Measurements from ENCODE around the gene TULP3.

Gene TULP3

DNA sequence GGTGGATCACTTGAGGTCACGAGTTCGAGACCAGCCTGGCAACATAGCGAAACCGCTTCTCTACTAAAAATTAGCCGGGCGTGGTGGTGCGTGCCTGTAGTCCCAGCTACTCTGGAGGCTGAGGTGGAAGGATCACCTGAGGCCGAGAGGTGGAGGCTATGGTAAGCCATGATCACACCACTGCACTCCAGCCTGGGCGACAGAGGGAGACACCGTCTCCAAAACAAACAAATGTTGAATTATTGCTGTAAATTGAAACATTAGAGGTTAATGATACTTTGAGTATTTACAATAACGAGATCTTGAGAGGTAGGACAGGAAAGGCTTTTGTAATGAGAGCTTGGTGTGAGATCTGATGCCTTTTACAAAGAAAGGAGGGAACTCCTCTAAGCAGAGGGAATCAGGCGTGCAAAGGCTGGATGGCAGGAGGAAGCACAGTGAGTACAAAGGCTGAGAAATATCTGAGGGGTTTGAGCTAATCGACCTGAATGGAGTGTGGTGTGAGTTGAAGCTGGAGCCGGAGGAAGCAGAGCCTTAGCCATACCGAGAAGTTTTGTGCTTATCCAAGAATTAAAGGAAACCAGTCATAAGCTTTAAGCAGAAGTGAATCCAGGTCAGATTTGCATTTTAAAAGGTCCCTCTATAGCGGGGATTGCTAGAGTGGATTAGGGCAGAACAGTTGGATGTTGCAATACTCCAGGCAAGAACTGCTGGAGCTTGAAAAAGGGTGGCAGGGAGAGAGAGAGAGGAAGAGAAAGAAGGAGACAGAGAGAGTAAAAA, 12.5 kb upstream of the TULP3 start:
- peak; percentile 89 for DNase-seq

DNA sequence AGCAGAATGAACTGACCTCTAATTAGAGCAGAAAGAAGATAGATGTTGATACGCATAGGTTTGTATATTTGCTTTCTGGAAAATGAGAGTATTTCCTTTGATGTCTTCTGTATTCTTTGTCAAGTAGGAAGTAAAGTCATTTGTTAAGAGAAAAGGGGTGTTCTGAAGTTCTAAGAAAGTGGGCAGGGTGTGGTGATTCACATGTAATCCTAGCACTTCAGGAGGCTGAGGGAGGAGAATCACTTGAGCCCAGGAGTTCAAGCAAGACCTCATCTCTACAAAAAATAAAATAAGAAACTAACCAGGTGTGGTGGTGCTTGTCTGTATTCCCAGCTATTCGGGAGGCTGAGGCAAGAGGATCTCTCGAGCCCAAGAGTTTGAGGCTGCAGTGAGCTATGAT, 10.8 kb upstream of the TULP3 start:
- no peak for DNase-seq

DNA sequence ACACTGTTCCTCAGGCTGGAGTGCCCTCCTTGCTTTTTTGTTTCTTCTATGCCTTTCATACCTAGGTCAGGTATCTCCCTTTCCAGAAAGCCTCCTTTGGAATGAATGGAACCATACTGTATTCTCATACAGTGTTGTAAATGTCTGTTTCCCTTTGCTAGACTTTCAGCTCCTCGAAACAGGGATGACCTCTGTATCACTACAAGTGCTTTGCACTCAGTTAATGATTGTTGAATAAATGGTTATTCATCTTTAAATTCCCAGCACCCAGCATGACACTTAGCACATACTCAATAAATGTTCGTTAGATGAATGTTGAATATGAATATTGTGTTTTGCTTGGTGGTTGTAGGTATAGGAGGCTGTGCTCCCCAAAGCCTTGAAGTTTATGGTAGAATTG, 5.9 kb upstream of the TULP3 start:
- no peak for DNase-seq

DNA sequence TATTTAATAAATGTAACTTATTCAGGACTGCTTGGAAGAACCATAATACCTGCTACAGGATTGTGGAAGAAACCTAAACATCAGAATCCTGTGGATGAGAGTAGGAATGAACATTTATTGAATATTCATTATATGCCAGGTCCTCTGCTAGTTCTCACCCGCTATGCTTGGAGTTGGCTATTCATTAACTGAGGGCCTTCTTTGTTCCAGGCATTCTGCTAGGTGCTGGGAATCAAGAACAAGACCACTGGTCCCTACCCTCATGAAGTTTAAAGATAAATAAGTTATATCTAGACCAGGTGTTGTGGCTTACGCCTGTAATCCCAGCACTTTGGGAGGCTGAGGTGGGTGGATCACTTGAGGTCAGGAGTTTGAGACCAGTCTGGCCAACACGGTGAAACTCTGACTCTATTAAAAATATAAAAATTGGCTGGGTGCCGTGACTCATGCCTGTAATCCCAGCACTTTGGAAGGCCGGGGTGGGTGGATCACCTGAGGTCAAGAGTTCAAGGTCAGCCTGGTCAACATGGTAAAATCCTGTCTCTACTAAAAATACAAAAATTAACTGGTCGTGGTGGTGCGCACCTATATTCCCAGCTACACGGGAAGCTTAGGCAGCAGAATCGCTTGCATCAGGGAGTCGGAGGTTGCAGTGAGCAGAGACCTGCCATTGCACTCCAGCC, 3.8 kb upstream of the TULP3 start:
- no peak for DNase-seq

DNA sequence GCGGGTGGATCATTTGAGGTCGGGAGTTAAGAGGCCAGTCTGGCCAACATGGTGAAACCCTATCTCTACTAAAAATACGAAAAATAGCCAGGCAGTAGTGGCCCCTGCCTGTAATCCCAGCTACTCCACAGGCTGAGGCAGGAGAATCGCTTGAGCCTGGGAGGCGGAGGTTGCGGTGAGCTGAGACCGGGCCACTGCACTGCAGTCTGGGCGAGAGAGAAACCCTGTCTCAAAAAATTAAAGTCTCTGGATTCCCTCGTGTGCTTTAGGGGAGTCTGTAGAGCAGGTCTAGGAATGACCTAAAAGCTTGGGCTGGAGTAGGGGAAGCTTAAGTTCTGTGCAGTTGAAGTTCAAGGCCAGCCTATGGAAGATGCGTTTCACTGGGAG, 697 bp upstream of the TULP3 start:
- DNase-seq = no peak

DNA sequence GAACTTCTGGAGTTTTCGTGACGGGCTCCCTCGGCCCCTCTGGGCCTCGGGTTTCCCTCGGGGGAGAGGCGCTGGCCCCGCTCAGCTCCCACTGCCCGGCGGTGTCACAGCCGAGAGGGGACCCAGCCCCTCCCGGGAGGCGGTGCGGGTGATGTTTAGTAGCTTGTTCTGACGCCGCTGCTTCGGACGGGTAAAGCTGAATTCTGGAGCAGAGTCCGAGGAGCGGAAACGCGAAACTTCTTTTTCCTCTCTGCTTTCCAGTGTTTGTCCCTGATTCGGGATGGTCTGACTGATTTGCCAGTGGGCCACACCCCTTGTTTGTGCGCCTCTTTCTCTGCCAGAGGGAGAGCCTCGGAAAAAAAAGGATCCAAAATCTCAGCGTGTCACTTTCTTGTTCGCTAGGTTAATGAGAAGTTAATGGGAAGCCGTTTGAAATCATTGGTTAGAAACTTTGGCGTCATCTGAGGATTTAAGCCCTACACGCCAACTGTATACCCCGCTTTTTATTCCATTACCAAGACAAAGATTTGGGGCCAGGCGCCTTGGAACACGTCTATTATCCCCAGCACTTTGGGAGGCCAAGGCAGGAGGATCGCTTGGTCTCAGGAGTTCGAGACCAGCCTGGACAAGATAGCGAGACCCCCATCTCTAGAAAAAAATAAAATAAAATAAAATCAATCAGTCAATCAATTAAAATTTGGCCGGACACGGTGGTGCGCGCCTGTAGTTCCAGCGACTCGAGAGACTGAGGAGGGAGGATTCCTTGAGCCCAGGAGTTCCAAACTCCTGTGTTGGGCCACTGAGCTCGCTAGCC, 756 bp downstream of the TULP3 start:
- peak; percentile 71 for DNase-seq

DNA sequence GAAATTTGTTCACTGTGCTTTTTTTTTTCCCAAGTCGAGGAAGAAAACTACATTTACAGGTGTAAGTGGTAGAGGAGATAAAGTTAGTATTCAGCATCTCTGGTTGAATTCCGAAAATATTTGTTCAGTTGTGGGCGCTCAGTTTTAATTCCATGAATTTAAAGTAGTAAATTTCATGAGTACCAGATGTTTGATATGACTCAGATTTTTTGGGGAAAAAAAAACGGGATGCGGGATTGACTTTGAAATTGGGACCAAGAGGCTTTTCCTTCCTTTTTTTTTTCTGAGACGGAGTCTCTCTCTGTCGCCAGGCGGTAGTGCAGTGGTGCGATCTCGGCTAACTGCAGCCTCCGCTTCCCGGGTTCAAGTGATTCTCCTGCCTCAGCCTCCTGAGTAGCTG, 1.6 kb downstream of the TULP3 start:
- DNase-seq = no peak

DNA sequence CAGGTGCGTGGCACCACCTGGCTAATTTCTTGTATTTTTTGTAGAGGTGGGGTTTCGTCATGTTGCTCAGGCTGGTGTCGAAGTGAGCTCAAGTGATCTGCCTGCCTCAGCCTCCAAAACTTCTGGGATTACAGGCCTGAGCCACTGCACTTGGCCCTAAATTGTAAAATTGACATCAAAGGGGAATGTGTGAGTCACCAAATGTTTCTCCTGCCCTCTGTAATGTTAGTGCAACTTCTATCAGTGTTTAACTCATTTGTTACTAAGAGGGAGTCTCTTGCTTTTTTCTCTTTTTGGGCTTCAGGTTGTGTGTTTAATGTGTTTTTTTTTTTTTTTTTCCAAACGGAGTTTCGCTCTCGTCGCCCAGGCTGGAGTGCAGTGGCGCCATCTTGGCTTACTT, 2.3 kb downstream of the TULP3 start:
- no peak for DNase-seq

DNA sequence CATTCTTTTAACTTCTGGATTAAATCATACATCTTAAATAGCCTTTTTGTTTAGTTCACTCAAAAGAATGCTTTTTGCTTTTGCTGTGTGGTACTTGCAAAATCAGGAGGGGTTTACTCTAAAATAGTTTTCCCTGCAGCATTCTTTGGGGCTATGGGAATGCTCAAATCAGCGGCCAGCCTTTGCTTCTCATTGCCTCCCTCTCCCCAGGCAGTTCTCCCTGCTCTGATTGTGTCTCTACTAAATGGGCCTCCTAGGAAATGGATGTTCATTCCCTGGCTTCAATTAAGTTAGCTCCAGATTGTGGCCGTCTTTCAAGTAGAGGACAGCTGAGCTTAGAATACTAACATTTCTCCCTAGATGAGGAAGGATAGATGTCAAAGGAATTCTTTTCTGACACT, 4.4 kb downstream of the TULP3 start:
- DNase-seq = no peak

DNA sequence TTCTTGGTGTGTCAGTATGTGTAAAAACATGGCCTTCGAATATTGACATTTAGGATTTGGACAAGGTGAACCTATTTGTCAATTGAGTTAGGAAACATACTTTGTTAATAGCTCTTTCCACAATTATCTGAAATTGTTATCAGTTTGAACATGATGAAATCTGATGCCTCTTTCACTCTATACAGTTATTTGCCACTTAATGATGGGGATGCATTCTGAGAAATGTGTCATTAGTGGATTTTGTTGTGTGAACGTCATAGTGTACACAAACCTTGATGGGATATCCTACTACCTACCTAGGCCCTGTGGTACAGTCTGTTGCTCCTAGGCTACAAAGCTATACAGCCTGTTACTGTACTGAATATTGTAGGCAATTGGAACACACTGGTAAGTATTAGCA, 4.8 kb downstream of the TULP3 start:
- no peak for DNase-seq

DNA sequence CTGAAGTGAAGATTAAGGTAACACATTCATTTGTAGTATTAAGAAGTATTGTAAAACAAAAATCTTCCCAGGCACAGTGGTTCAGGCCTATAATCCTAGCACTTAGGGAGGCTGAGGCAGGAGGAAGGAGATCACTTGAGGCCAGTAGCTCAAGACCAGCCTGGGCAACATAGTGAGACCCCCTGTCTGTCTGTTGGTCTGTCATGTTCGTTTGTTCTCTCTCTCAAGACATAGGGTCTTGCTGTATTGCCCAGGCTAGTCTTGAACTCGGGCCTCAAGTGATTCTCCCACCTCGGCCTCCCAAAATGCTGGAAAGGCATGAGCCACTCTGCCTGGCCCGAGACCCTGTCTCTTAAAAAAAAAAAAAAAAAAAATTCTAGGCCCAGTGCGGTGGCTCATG, 6.7 kb downstream of the TULP3 start:
- no peak for DNase-seq

DNA sequence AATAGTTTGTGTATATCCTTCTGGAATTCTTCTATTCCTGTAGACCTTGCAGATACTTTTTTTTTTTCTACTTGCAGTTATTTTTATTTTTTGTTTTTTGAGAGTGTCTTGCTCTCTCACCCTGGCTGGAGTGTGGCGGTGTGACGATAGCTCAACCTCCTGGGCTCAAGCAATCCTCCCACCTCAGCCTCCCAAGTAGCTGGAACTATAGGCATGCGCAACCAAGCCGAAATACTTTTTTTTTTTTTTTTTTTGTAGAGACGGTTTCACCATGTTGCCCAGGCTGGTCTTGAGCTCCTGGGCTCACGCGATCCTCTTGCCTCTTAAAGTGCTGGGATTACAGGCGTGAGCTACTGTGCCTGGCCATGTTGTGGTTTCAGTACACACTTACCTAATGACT, 10.0 kb downstream of the TULP3 start:
- no peak for DNase-seq

DNA sequence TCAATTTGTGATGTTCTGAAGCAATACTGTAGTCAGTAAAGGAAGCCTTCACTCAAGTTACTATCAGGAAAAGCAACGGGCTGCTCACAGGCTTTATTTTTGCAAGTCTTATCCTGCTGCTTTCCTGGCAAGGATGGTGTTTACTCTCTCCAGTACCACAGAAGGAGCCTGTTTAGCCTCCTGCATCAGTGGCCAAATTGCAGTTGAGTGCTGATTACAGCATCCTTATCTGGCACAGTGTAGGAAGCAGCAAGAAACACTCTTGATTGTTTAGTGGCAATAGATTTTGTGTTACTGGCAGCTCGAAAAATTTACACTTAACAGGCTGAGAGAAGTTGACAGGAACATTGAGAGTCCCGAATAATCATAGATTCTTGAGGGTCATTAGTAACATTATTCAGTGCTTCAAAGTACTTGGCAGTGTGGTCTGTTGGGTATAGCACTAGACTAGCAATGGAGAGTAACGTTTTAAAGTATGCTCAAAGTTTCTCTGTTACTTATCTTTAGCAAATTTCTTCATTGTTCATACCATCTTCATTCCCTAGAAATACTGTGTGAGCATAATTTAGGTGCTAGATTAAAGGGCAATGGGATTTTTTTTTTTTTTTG, 11.7 kb downstream of the TULP3 start:
- peak; percentile 86 for DNase-seq

DNA sequence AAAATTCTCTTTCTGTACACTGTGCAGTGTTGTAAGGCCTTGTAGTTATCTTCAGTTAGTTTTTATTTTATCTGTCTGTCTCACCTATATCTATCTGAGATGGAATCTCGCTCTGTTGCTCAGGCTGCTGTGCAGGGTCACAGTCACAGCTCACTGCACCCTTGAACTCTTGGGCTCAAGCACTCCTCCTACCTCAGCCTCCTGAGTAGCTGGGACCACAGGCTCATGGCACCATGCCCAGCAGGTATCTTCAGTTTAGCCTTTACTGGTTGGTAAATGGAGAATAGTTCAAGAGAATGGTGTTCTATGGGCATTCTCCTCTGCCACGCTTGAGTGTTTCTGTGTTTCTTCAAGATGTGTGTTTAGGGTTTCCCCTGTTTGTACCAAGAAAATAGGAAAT, 13.6 kb downstream of the TULP3 start:
- no peak for DNase-seq

DNA sequence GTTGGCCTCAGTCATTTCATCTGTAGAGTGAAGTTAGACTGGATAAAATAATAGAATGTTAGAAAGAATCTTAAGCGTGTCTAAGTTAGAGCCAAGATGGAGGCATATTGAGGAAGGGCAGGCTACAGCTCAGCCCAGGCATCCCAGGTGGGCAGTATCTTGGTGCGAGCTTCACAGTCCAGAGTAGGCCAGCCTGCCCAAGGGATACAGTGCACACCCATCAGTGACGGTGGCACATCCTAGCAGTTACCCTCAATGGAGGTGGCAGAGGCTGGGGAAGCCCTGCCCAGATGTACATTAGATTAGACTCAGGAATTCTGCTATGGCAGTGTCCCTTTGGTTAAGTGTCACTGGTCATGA, 21.5 kb downstream of the TULP3 start:
- DNase-seq = no peak

DNA sequence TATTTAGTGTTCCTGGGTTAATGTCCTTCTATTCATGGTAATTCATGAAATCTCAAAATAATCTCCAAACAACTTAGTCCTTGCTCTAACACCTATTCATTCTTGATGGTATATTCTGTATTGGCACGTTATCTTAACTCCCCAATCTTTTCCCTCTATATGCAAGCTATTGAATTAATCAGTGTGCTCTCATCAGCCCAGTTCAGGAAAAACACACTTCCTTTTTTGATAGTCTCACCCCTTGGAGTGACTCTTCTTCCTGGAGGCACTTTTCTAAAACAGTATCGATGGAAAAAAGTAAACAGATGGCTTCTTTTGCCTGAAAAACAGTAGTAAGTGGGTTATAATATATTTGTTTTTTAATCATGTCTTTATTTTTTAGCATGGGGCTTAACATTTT, 28.6 kb downstream of the TULP3 start:
- no peak for DNase-seq

DNA sequence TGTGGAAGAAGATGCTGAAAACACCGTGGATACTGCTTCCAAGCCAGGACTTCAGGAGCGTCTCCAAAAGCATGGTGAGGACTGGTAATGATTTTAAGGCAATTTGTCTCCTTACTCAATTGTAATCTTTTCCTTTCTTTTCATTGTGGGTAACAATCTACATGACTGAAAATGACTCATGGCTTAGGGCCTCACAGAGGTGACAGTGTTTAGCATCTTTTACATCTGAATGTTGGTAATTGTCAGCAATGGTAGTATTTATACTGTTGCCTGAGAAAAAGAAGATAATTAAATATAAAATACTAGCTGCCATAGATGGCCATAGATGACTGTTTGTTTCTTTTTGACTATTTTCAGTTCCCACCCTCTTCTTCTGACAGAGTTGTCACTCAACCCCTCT, 31.6 kb downstream of the TULP3 start:
- DNase-seq = no peak

DNA sequence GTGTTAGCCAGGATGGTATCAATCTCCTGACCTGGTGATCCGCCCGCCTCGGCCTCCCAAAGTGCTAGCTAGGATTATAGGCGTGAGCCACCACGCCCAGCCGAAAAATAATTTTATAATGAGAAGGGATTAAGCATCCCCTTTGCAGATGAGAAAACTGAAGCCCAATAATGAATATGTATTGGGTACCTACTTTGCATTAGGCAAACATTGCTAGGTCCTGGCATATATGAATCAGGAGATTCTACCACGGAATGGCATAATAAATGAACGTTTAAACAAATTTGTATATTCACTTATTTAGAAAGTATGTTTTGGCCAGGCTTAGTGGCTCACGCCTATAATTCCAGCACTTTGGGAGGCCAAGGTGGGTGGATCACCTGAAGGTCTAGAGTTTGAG, 32.4 kb downstream of the TULP3 start:
- no peak for DNase-seq

DNA sequence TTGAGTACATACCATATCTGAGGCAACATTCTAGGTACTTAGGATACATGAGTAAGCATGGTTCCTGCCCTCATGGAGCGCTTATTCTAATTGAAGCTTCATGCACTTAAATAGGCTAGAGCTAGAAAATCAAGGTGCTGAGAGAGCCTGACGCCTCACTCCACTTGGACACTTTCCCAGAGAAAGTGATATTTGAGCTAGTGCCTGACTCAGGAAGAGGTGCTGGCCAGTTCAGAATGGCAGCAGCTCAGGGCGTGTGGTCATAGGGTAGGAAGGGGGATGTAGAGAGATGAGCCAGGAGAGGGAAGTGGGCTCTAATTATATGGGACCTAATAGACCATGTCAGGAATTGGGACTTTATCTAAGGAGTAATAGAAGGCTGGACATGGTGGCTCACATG, 33.3 kb downstream of the TULP3 start:
- DNase-seq = no peak

DNA sequence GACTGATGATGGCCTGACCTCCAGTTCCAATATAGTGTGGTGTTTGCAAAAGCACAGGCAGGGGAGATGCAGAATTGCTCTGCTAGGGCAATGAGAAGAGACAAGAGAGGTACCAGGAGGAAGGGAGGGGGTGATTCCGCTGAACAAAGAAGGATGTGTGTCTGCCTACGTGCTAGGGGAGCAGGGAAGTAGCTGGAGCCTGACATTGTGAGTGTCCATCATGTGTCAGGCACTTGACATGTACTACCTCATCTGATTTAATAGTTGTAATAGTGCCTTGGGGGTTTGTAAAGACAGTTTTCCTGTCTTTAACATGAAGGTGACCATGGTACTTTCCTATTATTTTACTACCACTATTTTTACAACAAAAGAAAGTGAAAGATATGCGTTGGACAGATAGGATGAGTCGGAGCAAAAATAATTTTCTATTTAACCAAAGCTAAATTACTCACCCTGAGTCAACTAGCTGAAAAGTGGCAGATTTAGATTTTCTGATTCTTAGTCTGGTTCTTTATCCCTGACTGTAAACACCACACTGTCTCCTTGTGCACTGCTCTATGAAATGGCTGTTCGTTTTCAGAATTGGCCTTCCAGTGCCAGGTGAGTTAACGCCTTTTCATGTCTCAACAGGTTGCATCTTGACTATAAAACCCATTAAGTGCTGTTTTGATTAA, 34.8 kb downstream of the TULP3 start:
- no peak for DNase-seq

DNA sequence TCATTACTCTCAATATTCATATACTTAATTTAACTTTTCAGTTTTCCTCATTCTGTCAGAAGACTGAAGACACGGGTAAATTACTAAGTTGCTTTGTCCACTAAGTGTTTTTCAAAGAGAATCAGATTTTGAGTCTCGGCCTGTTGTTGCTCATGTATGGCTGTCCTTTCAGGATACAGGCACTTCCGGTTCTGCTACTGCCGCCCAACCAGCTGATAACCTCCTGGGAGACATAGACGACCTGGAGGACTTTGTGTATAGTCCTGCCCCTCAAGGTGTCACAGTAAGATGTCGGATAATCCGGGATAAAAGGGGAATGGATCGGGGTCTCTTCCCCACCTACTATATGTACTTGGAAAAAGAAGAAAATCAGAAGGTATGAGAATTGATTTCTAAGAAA, 40.2 kb downstream of the TULP3 start:
- DNase-seq = no peak

DNA sequence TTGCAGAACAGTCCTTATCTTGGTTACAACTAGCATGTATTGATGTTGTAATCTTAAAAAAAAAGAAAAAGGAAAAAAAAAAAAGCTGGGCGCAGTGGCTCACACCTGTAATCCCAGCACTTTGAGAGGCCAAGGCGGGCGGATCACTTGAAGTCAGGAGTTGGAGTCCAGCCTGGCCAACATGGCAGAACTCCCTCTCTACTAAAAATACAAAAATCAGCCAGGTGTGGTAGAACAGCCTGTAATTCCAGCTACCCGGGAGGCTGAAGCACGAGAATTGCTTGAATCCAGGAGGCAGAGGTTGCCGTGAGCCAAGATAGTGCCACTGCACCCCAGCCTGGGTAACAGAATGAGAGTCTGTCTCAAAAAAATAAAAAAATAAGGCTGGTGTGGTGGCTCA, 42.9 kb downstream of the TULP3 start:
- DNase-seq = no peak

DNA sequence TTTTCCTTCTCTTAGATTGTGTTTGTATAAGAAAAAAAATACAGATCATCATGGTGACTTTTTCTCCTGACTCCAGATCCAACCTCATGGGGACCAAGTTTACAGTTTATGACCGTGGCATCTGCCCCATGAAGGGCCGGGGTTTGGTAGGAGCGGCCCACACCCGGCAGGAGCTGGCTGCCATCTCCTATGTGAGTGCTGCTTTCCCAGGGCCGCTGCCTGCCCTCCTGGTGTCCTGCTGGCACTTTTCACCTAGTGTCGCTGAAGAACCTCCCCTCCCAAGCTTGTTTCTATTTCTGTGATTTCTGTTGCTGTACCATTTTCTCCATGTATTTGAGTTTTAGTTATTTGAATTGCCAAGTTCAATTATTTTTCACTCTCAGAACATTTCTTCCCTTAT, 43.7 kb downstream of the TULP3 start:
- DNase-seq = no peak

Measured in NCI-H1092 treated with DMSO at 0.1 percent for 48 hours (cell line).